ENCODE data around the gene DUS3L. TPM values are rescaled to one million over a fixed set of nuclear protein-coding genes. Genes with fewer than 3 reads are reported as not detected.

The DUS3L gene
- total RNA-seq, 1 experiment from 2014 or later, result 67.0 TPM

GRCh38 chr19:5806133-5806489 is 15.1 kb upstream of the DUS3L start:
- no peaks in the 10 kb centered on the region for H3K79me1 ChIP-seq (ENCODE audit: insufficient read depth, low read depth, low read length, poor library complexity, severe bottlenecking)
- no peak overlapping the region for H4K5ac ChIP-seq (ENCODE audit: insufficient read length, low read depth, low read length)
- Mint-ChIP-seq H3K27me3 (ENCODE audit: low read depth) (peaks cover 42% of the 10 kb centered on the region), H3K36me3 (ENCODE audit: insufficient read depth in 1 of 3, low read depth in 3 of 3) (peaks cover 0 to 4% (median 0%) of the 10 kb centered on the region in 3 experiments; a peak in 2 of 7 replicates), H3K9me3 (peaks cover 0 to 4% of the 10 kb centered on the region in 2 experiments; a peak in 3 of 5 replicates), H3K27ac (no peak overlapping the region), H3K4me3 (peak overlapping the region; percentile 65 to 84), H3K4me1 (peaks cover 16 to 30% of the 10 kb centered on the region in 2 experiments)
- H4K91ac ChIP-seq (ENCODE audit: insufficient read length, low read depth, low read length), result no peak overlapping the region
- no peak overlapping the region for H2BK15ac ChIP-seq (ENCODE audit: low read depth, low read length)
- no peak overlapping the region for H3K4ac ChIP-seq (ENCODE audit: low read depth, low read length)
- no peaks in the 10 kb centered on the region for H3K4me1 ChIP-seq (ENCODE audit: insufficient read depth, low read length)
- H2BK120ac ChIP-seq (ENCODE audit: low read depth, low read length, poor library complexity, severe bottlenecking), result no peak overlapping the region
- WGBS (ENCODE audit: extremely low coverage, insufficient read length, low lambda C conversion rate), result no CpG with 5 or more reads among the region's 6 CpGs
- peaks cover 6% of the 10 kb centered on the region for H3K23me2 ChIP-seq (ENCODE audit: insufficient read length, low read depth, low read length, poor library complexity, severe bottlenecking)
- DNase-seq, result no peak
- no peak overlapping the region for H2BK5ac ChIP-seq (ENCODE audit: insufficient read length, low read length)
- H3K9ac ChIP-seq (ENCODE audit: extremely low read depth, insufficient read length, low read length), result no peak overlapping the region
- no peak overlapping the region for H2BK20ac ChIP-seq (ENCODE audit: low read depth, low read length, poor library complexity, severe bottlenecking)
- H3K18ac ChIP-seq (ENCODE audit: insufficient read length, low read depth, low read length), result no peak overlapping the region
- H4K20me1 ChIP-seq (ENCODE audit: control insufficient read depth, insufficient read depth, insufficient read length), result no peaks in the 10 kb centered on the region
- no peak overlapping the region for H3K27ac ChIP-seq (ENCODE audit: insufficient read length, low read depth, low read length)
- H4K8ac ChIP-seq (replicated peaks; ENCODE audit: insufficient read length, low read depth, low read length), result no peak overlapping the region
- H3K14ac ChIP-seq (ENCODE audit: insufficient read depth, low read length), result no peak overlapping the region
- no peak overlapping the region for H3K23ac ChIP-seq (ENCODE audit: insufficient read length, low read depth, low read length)
- no peak overlapping the region for H2AK5ac ChIP-seq (ENCODE audit: insufficient read length, low read length)
- H3K27me3 ChIP-seq (ENCODE audit: insufficient read depth, low read length), result no peaks in the 10 kb centered on the region; the same call in 1 of the 2 replicates
- no peaks in the 10 kb centered on the region for H3K9me3 ChIP-seq (ENCODE audit: control insufficient read depth, low read depth, low read length)
- no peaks in the 10 kb centered on the region for H3K79me2 ChIP-seq (ENCODE audit: insufficient read depth, low read length)
- H3T11ph ChIP-seq (ENCODE audit: low read length), result no peak overlapping the region
- H3K56ac ChIP-seq (ENCODE audit: insufficient read length, low read depth, low read length), result no peak overlapping the region
- no peak overlapping the region for H2AFZ ChIP-seq (ENCODE audit: low read length)
- H2BK12ac ChIP-seq (ENCODE audit: insufficient read length, low read depth, low read length), result no peak overlapping the region
- TF ChIP-seq CTCF (conservative IDR thresholded peaks at IDR 0.05), result no peak
- no peak overlapping the region for H3K4me2 ChIP-seq (ENCODE audit: insufficient read depth, insufficient read length, low read length)
